Measurements from ENCODE around the gene CDHR2.

CDHR2 gene

DNA sequence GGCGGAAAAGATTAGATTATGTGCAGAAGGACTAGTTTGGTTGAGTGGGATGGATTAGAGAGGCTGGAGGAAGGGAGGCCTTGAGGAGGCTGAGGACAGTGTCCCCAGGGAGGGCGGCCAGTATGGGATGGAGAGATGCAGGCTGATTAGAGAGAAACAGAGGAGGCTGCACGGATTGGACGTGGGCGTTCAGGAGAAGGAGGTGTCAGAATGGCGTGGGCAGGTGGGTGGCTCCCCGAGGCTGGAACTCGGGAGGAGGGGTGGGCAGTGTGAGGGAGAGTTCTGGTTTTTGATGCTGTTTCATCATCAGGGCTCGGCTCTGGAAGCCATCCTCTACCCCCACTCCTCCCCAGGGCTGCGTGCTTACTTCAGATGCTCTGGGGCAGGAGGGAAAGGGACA, 13.0 kb downstream of the CDHR2 start:
- H3K4me1 Mint-ChIP-seq (ENCODE audit: low read depth) = peaks cover 30% of the 10 kb centered on the region
- H3K27me3 Mint-ChIP-seq = no peaks in the 10 kb centered on the region
- no peak overlapping the region for H3K27ac Mint-ChIP-seq
- H3K4me3 Mint-ChIP-seq = no peak overlapping the region
- no peaks in the 10 kb centered on the region for H3K9me3 Mint-ChIP-seq
- H3K36me3 Mint-ChIP-seq (ENCODE audit: low read depth) = no peaks in the 10 kb centered on the region

DNA sequence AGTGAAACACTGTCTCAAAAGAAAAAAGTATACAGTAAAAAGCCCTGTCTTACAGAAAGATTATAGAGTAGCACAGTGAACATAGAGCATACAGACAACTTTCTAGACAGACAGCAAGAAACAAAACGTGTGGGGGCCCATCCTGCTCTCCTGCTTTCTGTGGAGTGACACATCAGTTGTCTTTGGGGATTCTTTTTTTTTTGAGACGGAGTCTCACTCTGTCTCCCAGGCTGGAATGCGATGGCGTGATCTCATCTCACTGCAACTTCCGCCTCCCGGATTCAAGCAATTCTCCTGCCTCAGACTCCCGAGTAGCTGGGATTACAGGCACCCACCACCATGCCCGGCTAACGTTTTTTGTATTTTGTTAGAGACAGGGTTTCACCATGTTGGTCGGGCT, 14.9 kb downstream of the CDHR2 start:
- Mint-ChIP-seq H3K4me1 (ENCODE audit: low read depth) (peaks cover 30% of the 10 kb centered on the region), H3K4me3 (no peak overlapping the region), H3K9me3 (no peaks in the 10 kb centered on the region), H3K27ac (no peak overlapping the region), H3K36me3 (ENCODE audit: low read depth) (no peaks in the 10 kb centered on the region), H3K27me3 (no peaks in the 10 kb centered on the region)

DNA sequence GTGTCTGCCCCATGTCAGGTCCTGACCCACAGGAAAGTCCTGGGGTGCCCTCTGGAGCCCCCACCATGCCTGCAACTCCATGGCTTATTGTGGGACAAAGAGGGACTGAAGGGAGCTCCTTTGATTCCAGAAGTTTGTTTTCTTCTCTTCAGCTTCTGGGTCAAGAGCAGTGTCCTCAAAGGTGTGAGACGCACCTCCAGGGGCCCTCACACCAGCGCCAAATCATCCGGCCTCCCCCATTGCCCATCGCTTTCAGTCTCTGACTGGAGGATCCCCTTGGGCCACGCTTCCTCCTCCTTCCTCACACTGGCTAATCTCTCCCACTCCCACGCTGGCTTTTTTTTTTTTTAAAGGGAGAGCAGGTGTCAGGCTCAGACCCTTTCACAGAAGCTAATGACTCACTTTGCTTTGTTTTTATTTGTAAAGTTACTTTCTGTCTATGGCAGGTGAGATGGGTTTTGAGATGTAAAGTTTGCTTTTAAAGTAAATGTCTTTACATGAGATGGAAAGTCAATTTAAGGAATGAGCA, 16.7 kb downstream of the CDHR2 start:
- H3K9me3 Mint-ChIP-seq = no peaks in the 10 kb centered on the region
- no peak overlapping the region for H3K27ac Mint-ChIP-seq
- H3K4me3 Mint-ChIP-seq = no peak overlapping the region
- no peaks in the 10 kb centered on the region for H3K36me3 Mint-ChIP-seq (ENCODE audit: low read depth)
- no peaks in the 10 kb centered on the region for H3K27me3 Mint-ChIP-seq
- H3K4me1 Mint-ChIP-seq (ENCODE audit: low read depth) = peaks cover 16% of the 10 kb centered on the region

DNA sequence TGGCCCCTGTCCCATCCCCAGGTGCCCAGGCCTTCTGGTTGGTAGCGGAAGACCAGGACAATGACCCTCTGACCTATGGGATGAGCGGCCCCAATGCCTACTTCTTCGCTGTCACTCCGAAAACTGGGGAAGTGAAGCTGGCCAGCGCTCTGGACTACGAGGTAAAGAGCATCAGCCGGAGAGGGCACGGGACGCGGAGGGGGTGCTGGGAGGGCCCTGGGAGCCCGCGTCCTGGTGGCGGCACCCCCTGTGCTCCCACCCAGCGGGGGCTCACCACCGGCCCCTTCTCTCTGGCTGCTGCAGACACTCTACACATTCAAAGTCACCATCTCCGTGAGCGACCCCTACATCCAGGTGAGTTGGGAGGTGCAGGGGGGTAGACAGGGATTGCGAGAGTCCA, 19.5 kb downstream of the CDHR2 start:
- H3K27ac Mint-ChIP-seq = no peak overlapping the region
- no peaks in the 10 kb centered on the region for H3K36me3 Mint-ChIP-seq (ENCODE audit: low read depth)
- H3K27me3 Mint-ChIP-seq = no peaks in the 10 kb centered on the region

DNA sequence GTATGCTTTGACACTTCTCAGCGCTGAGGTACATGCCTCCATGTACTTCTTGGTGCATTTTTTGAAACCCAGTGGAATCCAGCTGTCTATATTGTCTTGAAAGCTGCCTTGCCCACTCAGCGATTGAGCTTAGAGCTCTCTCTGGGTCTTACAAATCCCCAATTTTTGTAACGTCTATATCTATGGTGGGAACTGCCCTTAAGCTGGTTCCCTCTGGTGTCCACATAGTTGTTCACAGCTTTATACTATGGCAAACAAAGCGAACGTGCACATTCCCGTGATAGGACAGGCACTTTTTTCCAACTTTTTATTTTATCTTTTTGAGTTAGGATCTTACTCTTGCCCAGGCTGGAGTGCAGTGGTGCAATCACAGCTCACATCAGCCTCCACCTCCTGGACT, 20.9 kb downstream of the CDHR2 start:
- no peaks in the 10 kb centered on the region for H3K9me3 Mint-ChIP-seq
- no peaks in the 10 kb centered on the region for H3K4me1 Mint-ChIP-seq (ENCODE audit: low read depth)
- H3K4me3 Mint-ChIP-seq = no peak overlapping the region
- no peaks in the 10 kb centered on the region for H3K36me3 Mint-ChIP-seq (ENCODE audit: low read depth)
- no peaks in the 10 kb centered on the region for H3K27me3 Mint-ChIP-seq
- H3K27ac Mint-ChIP-seq = no peak overlapping the region

More for the DNA sequence above, 19.5 kb downstream of the CDHR2 start:
- Mint-ChIP-seq H3K4me3 (no peak overlapping the region), H3K9me3 (no peaks in the 10 kb centered on the region), H3K4me1 (ENCODE audit: low read depth) (no peaks in the 10 kb centered on the region)

DNA sequence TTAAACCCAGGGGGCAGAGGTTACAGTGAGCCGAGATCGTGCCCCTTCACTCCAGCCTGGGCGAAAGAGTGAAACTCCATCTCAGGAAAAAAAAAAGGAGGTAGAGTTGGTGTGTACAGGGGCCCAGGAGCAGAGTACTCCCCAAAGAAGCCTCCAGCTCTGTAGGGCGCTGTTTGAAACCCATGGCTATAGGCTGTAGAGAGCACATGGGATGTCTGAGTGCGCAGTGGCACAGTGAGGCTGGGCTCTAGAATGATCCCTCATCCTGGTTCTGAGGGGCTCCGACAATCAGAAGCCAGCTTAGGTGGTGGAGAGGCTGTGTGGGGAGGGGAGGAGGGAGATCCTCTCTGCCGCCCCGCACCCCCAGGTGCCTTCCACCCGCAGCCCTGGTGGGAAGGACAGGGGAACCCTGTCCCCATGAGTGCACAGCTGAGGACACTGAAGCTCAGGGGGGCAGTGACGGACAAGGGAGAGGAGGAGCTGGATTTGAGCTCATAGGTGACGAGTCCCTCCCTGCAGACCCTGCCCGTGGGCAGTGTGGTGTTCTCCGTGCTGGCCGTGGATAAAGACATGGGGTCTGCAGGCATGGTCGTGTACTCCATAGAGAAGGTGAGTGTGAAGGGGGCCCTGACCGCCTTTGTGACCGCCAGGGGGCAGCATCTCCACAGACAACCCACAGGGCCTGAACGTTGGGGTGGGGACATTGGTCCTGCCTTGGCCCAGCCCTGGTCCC, 24.6 kb downstream of the CDHR2 start:
- Mint-ChIP-seq H3K9me3 (no peaks in the 10 kb centered on the region), H3K36me3 (ENCODE audit: low read depth) (no peaks in the 10 kb centered on the region), H3K27me3 (no peaks in the 10 kb centered on the region), H3K27ac (no peak overlapping the region), H3K4me1 (ENCODE audit: low read depth) (no peaks in the 10 kb centered on the region), H3K4me3 (no peak overlapping the region)

DNA sequence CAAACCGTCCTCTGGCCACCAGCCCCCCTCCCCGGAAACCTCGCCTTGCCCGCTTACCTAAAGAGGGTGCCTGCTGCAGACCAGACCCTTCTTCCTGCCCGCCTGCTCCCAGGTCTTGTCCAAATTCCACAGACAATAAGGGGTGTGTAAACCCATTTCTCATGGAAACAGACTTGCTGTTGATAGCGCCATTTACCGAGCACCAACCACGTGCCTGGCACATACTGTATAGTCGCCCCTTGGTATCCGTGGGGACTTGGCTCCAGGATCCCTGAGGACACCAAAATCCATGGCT, 25.1 kb downstream of the CDHR2 start:
- Mint-ChIP-seq H3K9me3 (no peaks in the 10 kb centered on the region), H3K27me3 (no peaks in the 10 kb centered on the region), H3K4me3 (no peak overlapping the region), H3K27ac (no peak overlapping the region), H3K4me1 (ENCODE audit: low read depth) (no peaks in the 10 kb centered on the region), H3K36me3 (ENCODE audit: low read depth) (no peaks in the 10 kb centered on the region)

DNA sequence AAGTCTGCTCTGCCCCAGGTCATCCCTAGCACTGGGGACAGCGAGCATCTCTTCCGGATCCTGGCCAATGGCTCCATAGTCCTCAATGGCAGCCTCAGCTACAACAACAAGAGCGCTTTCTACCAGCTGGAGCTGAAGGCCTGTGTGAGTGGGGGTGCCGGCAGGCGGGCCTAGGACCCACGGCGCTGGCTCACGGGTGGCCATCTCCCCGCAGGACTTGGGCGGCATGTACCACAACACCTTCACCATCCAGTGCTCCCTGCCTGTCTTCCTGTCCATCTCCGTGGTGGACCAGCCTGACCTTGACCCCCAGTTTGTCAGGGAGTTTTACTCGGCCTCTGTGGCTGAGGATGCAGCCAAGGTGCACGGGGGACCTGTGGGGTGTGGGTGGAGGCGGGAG, 25.9 kb downstream of the CDHR2 start:
- no peaks in the 10 kb centered on the region for H3K4me1 Mint-ChIP-seq (ENCODE audit: low read depth)
- H3K27me3 Mint-ChIP-seq = no peaks in the 10 kb centered on the region
- no peaks in the 10 kb centered on the region for H3K36me3 Mint-ChIP-seq (ENCODE audit: low read depth)
- no peak overlapping the region for H3K27ac Mint-ChIP-seq
- H3K4me3 Mint-ChIP-seq = no peak overlapping the region
- H3K9me3 Mint-ChIP-seq = no peaks in the 10 kb centered on the region

DNA sequence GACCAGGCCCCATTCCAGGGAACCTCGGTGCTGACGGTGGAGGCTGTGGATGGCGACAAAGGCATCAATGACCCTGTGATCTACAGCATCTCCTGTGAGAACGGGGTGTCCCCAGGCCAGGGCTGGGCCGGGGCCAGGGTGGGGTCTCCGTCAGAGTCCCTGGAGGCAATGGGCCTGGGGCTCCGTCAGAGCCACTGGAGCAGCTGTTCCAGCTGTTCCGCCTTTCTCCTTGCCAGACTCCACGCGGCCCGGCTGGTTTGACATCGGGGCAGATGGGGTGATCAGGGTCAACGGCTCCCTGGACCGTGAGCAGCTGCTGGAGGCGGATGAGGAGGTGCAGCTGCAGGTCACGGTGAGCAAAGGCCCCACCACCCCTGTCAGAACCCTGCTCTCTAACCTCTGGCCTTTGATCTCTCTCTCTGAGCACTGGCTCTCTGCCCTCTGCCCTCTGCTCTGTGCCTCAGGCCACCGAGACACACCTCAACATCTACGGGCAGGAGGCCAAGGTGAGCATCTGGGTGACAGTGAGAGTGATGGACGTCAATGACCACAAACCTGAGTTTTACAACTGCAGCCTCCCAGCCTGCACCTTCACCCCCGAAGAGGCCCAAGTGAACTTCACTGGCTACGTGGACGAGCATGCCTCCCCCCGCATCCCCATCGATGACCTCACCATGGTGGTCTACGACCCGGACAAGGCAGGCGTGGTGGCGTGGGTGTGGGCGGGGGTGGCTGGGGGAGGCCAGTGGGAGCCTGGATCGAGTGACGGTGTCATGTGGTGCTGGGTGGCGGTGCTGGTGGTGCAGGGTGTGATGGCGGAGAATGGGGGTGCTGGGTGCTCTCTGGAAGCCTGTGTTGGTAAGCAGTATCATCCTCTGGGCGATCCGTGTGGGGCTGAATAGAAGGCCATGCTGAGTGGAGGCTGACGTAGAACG, 26.6 kb downstream of the CDHR2 start:
- Mint-ChIP-seq H3K27ac (no peak overlapping the region), H3K36me3 (ENCODE audit: low read depth) (no peaks in the 10 kb centered on the region), H3K9me3 (no peaks in the 10 kb centered on the region), H3K4me1 (ENCODE audit: low read depth) (no peaks in the 10 kb centered on the region), H3K4me3 (no peak overlapping the region), H3K27me3 (no peaks in the 10 kb centered on the region)

DNA sequence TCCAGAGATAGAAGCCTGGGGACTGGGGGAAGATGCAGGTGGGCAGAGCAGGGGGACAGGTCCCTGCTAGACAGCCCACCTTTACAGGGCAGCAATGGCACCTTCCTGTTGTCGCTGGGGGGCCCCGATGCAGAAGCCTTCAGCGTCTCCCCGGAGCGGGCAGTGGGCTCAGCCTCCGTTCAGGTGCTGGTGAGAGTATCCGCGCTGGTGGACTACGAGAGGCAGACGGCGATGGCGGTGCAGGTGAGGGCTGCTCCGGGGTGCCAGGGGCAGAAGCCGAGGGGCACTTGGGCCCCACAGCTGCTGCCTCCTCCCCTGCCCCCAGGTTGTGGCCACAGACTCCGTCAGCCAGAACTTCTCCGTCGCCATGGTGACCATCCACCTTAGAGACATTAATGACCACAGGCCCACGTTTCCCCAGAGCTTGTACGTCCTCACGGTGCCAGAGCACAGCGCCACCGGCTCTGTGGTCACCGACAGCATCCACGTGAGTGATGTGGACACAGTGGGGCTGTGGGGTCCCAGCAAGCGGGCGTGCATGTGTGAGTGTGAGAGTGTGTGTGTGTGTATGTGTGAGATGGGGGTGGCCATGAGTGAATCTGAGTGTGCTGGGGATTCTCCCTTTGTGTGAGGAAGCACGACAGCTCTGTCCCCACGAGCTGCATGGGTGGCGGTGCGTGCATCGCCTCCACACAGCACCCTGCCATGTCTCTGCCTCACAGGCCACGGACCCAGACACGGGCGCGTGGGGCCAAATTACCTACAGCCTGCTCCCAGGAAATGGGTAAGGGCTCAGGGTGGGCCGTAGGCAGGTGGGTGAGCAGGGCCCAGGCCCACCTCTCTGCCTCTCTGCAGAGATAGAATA, 28.4 kb downstream of the CDHR2 start:
- Mint-ChIP-seq H3K27me3 (no peaks in the 10 kb centered on the region), H3K27ac (no peak overlapping the region), H3K4me3 (no peak overlapping the region), H3K36me3 (ENCODE audit: low read depth) (no peaks in the 10 kb centered on the region), H3K9me3 (no peaks in the 10 kb centered on the region), H3K4me1 (ENCODE audit: low read depth) (no peaks in the 10 kb centered on the region)

DNA sequence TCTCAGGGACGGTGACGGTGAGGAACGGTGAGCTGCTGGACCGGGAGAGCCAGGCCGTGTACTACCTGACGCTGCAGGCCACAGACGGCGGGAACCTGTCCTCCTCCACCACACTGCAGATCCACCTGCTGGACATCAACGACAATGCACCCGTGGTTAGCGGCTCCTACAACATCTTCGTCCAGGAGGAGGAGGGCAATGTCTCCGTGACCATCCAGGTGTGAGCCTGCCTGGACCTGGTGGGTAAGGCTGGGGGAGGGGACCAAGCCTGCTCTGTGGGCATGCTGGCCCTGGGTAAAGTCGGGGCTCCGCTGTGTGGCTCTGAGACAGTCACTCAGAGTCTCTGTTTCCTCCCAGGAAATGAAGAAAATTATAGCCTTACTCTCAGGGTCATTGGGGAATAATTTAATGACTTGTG, 29.3 kb downstream of the CDHR2 start:
- H3K27ac Mint-ChIP-seq = no peak overlapping the region
- no peaks in the 10 kb centered on the region for H3K9me3 Mint-ChIP-seq
- no peaks in the 10 kb centered on the region for H3K4me1 Mint-ChIP-seq (ENCODE audit: low read depth)
- H3K36me3 Mint-ChIP-seq (ENCODE audit: low read depth) = no peaks in the 10 kb centered on the region
- H3K27me3 Mint-ChIP-seq = no peaks in the 10 kb centered on the region
- no peak overlapping the region for H3K4me3 Mint-ChIP-seq

DNA sequence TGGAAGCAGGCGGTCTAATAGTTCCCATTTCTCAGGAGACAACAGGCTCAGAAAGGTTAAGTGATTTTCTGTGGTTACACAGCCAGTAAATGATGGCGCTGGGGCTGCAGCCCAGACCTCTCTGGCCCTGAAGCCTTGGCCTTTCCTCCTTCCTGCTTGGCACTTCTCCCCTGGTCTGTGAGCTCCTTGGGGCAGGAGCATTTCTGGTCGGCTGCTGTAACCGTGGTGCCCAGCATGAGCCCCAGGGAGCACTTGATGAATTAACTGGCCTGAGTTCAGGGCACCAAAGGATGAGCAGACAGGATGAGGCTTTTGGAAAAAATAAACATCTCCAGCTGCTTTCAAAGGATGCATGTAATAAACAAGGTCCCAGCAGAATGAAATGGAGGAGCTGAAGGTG, 30.2 kb downstream of the CDHR2 start:
- H3K4me1 Mint-ChIP-seq (ENCODE audit: low read depth) = no peaks in the 10 kb centered on the region
- H3K4me3 Mint-ChIP-seq = no peak overlapping the region
- H3K36me3 Mint-ChIP-seq (ENCODE audit: low read depth) = no peaks in the 10 kb centered on the region
- no peaks in the 10 kb centered on the region for H3K27me3 Mint-ChIP-seq
- H3K9me3 Mint-ChIP-seq = no peaks in the 10 kb centered on the region
- H3K27ac Mint-ChIP-seq = no peak overlapping the region

DNA sequence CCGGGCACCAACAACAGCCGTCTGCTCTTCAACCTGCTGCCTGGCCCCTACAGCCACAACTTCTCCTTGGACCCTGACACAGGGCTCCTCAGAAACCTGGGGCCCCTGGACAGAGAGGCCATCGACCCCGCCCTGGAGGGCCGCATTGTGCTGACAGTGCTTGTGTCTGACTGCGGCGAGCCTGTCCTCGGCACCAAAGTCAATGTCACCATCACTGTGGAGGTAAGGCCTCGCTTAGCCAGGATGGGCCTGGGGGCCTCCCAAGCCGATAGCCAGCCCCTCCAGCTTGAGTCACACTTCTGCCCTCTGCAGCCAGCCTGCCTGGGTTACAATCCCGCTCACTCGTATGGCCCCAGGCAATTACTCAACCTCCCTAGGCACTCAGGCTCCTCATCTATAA, 32.2 kb downstream of the CDHR2 start:
- H3K9me3 Mint-ChIP-seq = peaks cover 5% of the 10 kb centered on the region
- H3K4me1 Mint-ChIP-seq (ENCODE audit: low read depth) = no peaks in the 10 kb centered on the region
- H3K36me3 Mint-ChIP-seq (ENCODE audit: low read depth) = no peaks in the 10 kb centered on the region
- no peaks in the 10 kb centered on the region for H3K27me3 Mint-ChIP-seq
- no peak overlapping the region for H3K4me3 Mint-ChIP-seq
- H3K27ac Mint-ChIP-seq = no peak overlapping the region

DNA sequence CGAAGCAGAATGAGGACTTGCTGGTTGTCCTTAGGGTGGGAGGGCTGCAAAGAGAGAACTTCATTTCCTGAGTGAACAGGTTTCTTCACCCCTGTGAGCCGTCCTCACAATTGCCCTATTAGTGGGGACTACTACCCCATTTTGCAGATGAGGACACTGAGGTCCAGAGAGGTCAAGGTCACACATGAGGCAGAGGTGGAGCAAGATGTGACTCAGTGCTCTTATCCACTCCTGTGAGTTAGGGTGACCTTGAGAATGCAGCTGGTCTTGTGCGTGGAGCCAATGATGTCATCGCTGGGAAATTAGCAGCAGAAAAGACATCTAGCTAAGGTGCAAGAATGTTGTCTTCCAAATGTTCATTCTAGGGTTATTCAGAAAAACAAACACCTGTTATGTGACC, 33.9 kb downstream of the CDHR2 start:
- no peak overlapping the region for H3K4me3 Mint-ChIP-seq
- H3K27ac Mint-ChIP-seq = no peak overlapping the region
- no peaks in the 10 kb centered on the region for H3K36me3 Mint-ChIP-seq (ENCODE audit: low read depth)
- H3K27me3 Mint-ChIP-seq = no peaks in the 10 kb centered on the region
- peaks cover 5% of the 10 kb centered on the region for H3K9me3 Mint-ChIP-seq
- H3K4me1 Mint-ChIP-seq (ENCODE audit: low read depth) = no peaks in the 10 kb centered on the region

DNA sequence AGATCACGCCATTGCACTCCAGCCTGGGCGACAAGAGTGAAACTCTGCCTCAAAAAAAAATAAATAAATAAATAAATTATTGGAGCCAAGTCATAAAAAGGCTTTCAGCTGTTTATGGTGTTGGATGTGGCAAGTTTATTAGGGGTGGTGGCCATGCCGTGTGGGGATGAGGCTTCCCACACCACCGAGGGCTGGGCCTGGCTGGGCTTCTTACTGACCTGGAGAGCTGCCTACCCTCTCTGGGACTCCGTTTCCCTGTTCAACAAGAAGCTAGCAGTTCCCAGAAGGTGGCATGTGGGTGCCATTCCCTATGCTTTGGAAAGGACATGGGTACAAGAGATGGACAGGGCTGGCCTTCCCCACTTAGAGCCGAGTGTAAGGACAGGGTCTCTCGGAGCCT, 38.3 kb downstream of the CDHR2 start:
- Mint-ChIP-seq H3K36me3 (ENCODE audit: low read depth) (no peaks in the 10 kb centered on the region), H3K4me3 (no peak overlapping the region), H3K27me3 (no peaks in the 10 kb centered on the region), H3K4me1 (ENCODE audit: low read depth) (no peaks in the 10 kb centered on the region), H3K27ac (no peak overlapping the region), H3K9me3 (peaks cover 5% of the 10 kb centered on the region)

Data from stimulated activated naive CD8-positive, alpha-beta T cell treated with anti-CD3 and anti-CD28 coated beads, Interleukin-15, Interleukin-2, amounts not matched to agents 100 ng/mL and 50 ng/mL, for 24 hours (primary cell).